Measurements from ENCODE around the gene TXNRD3. TPM values are rescaled to one million over a fixed set of nuclear protein-coding genes. Genes with fewer than 3 reads are reported as not detected.

Gene TXNRD3
- total RNA-seq, 1 experiment from 2014 or later = 17.0 TPM

DNA sequence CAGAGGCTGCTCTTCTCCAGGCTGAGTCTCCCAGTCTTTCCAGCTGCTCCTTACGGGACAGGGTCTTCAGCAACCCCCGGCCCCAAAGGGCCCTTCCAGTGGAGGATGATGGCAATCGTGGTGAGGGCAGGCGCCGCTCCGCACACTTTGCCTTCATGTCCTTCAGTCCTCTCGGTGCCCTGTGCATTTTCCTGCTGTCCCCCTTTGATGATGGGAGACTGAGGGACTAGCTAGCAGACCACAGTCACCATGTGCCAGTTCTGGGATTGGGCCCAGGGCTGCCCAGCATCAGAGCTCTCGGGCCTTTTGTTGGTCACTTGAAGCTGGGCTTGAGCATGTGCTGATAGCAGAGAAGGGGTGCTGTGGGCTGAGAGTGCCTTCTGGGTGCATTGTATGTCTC, 8.8 kb upstream of the TXNRD3 start:
- no peak overlapping the region for H3K27ac Mint-ChIP-seq (ENCODE audit: unreplicated experiment)
- TF ChIP-seq, protein P1, sequence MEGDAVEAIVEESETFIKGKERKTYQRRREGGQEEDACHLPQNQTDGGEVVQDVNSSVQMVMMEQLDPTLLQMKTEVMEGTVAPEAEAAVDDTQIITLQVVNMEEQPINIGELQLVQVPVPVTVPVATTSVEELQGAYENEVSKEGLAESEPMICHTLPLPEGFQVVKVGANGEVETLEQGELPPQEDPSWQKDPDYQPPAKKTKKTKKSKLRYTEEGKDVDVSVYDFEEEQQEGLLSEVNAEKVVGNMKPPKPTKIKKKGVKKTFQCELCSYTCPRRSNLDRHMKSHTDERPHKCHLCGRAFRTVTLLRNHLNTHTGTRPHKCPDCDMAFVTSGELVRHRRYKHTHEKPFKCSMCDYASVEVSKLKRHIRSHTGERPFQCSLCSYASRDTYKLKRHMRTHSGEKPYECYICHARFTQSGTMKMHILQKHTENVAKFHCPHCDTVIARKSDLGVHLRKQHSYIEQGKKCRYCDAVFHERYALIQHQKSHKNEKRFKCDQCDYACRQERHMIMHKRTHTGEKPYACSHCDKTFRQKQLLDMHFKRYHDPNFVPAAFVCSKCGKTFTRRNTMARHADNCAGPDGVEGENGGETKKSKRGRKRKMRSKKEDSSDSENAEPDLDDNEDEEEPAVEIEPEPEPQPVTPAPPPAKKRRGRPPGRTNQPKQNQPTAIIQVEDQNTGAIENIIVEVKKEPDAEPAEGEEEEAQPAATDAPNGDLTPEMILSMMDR (IDR thresholded peaks at IDR 0.05; ENCODE audit: unreplicated experiment) = no peak
- H3K36me3 Mint-ChIP-seq (ENCODE audit: insufficient read depth, unreplicated experiment) = no peaks in the 10 kb centered on the region
- H3K4me1 Mint-ChIP-seq (ENCODE audit: low read depth, unreplicated experiment) = no peaks in the 10 kb centered on the region
- peaks cover 2% of the 10 kb centered on the region for H3K9me3 Mint-ChIP-seq (ENCODE audit: low read depth, unreplicated experiment)
- DNase-seq = peak; percentile 4
- no TSS peak for BruUV-seq (replicated peaks)
- intact Hi-C loops (cut with micrococcal nuclease; ENCODE audit: unreplicated experiment) = no loop called here
- H3K4me3 Mint-ChIP-seq (ENCODE audit: low read depth, unreplicated experiment) = no peak overlapping the region
- peaks cover 84% of the 10 kb centered on the region for H3K27me3 Mint-ChIP-seq (ENCODE audit: unreplicated experiment)
- CTCF ChIA-PET = no interaction called here

DNA sequence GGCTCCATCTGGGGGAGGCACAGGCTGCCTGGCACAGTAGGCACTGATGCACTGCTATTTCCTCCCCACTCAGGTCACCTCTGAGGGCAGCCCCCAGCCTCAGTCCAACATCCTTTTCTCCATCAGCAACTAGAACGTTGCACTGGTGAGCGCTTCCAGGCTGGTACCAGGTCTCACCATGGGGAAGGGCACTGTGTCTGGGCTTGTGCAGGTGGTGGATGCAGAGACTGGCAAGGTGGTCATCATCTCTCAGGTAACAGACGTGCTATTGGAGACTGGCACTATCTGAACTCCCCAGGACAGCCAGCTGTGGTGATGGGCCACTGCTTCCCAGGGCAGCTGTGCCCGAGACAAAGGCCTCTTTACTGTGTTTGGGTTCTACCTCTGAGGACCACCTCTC, 8.3 kb upstream of the TXNRD3 start:
- no peak overlapping the region for H3K27ac Mint-ChIP-seq (ENCODE audit: unreplicated experiment)
- intact Hi-C loops (cut with micrococcal nuclease; ENCODE audit: unreplicated experiment) = no loop called here
- CTCF ChIA-PET = no interaction called here
- H3K4me3 Mint-ChIP-seq (ENCODE audit: low read depth, unreplicated experiment) = no peak overlapping the region
- peaks cover 3% of the 10 kb centered on the region for H3K9me3 Mint-ChIP-seq (ENCODE audit: low read depth, unreplicated experiment)
- TF ChIP-seq, protein P1 (IDR thresholded peaks at IDR 0.05; ENCODE audit: unreplicated experiment) = no peak
- no TSS peak for BruUV-seq (replicated peaks)
- no peak for DNase-seq
- peaks cover under 1% of the 10 kb centered on the region for H3K36me3 Mint-ChIP-seq (ENCODE audit: insufficient read depth, unreplicated experiment)
- peaks cover 84% of the 10 kb centered on the region for H3K27me3 Mint-ChIP-seq (ENCODE audit: unreplicated experiment)
- H3K4me1 Mint-ChIP-seq (ENCODE audit: low read depth, unreplicated experiment) = no peaks in the 10 kb centered on the region

DNA sequence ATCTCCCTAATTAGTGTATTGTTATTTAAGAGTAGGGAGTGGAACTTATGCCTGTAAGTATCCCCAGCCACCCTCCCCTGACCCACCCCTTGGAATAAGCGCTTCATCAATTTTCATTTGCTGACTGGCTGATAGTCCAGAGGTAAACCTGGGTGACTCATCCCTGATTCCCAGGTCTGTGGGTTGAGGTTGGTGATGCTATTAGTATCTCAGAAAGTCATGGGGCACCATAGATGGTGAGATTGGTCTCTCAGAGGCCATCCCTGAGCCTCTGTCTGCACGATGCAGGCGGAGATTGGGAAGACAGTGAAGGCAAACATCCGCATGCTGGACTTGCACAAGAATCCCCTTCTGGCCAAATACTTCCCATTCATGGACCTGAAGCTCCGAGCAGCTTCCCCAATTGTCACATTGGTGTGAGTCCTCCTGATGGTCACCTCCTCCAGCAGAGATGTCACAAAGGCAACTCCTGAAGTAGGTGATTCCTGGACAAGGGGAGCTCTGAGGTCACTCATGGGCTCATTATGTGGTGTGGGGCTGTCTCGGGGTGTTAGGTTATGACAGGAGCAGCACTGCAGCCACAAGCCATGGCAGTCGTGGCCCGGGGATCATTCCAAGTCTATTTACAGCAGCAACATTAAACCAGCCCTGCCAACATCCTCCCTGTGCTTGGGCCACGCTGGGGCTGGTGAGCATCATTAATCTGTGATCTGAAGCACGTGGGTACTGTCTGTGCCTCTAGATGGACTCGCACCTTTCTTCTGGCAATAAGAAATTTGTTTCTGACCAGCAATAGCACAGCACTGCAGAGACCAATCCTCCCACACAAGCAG, 6.8 kb upstream of the TXNRD3 start:
- Mint-ChIP-seq H3K4me3 (ENCODE audit: low read depth, unreplicated experiment) (no peak overlapping the region), H3K4me1 (ENCODE audit: low read depth, unreplicated experiment) (no peaks in the 10 kb centered on the region), H3K27me3 (ENCODE audit: unreplicated experiment) (peaks cover 69% of the 10 kb centered on the region), H3K9me3 (ENCODE audit: low read depth, unreplicated experiment) (peaks cover 6% of the 10 kb centered on the region), H3K27ac (ENCODE audit: unreplicated experiment) (no peak overlapping the region), H3K36me3 (ENCODE audit: insufficient read depth, unreplicated experiment) (peaks cover 4% of the 10 kb centered on the region)
- intact Hi-C loops (cut with micrococcal nuclease; ENCODE audit: unreplicated experiment) = no loop called here
- no TSS peak for BruUV-seq (replicated peaks)
- CTCF ChIA-PET = no interaction called here
- DNase-seq = peak; percentile 0
- TF ChIP-seq, protein P1 (IDR thresholded peaks at IDR 0.05; ENCODE audit: unreplicated experiment) = no peak

DNA sequence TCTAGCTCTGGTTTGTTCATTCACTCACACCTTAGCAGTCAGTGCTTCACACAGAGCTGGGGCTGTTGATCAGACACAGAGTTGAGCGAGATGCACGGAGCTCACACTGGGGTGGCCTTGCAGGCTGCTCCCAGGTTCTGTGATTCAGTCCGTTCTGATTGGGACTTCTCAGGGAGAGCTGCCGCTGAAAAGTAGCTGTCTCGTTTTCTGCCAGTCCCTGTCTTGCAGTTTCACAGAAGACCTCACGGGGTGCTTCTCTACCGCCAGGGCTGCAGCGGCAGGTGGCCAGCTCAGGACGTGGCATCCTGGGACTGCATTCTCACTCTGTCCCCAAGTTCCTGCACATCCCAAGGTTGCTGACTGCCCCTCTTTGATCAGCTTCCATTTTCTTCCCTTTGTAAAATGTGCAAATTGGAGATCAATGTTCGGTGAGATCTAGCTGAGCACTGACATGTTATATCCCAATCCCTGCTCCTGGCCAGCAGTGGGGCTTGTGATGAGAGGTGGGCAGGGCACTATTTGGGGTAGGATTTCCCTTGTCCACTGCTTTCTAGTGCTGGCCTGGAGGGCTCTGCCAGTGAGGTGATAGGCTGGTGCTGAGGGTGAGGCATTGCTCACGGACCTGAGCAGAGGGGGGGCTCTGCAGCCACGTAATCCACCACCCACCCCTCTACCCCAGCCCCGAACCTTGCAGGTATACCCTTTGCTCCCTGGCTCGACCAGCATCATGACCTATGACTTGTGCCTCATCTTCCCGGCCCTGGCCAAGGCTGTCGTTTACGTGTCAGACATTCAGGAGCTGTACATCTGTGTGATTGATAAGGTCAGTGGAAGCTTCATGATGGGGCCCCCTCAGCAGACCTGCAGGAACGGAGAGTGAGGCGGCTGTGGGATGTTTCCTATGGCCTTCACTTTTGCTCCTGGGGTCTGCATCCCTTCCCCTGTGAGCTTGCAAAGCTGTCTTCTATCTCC, 5.3 kb upstream of the TXNRD3 start:
- intact Hi-C loops (cut with micrococcal nuclease; ENCODE audit: unreplicated experiment) = loop anchor here (10.0 kb wide), 1 partner anchor 135 kb away; the partner anchor contains the start of gene CHST13
- CTCF ChIA-PET = interaction anchor here (0.6 to 1.0 kb wide), 4 partner anchors 9 to 878 kb away, joined by 4 to 5 read pairs (median 4); no protein-coding TSS in a partner anchor
- BruUV-seq (replicated peaks) = no TSS peak
- Mint-ChIP-seq H3K27me3 (ENCODE audit: unreplicated experiment) (peaks cover 54% of the 10 kb centered on the region), H3K4me3 (ENCODE audit: low read depth, unreplicated experiment) (no peak overlapping the region), H3K9me3 (ENCODE audit: low read depth, unreplicated experiment) (peaks cover 6% of the 10 kb centered on the region), H3K4me1 (ENCODE audit: low read depth, unreplicated experiment) (no peaks in the 10 kb centered on the region), H3K36me3 (ENCODE audit: insufficient read depth, unreplicated experiment) (peaks cover 7% of the 10 kb centered on the region), H3K27ac (ENCODE audit: unreplicated experiment) (no peak overlapping the region)
- DNase-seq = peak; percentile 0
- TF ChIP-seq, protein P1 (IDR thresholded peaks at IDR 0.05; ENCODE audit: unreplicated experiment) = peak; percentile 39
